Transverse colon (tissue), 4 donors: ENCODE data around the gene TRABD. TPM values are rescaled to one million over a fixed set of nuclear protein-coding genes. Genes with fewer than 3 reads are reported as not detected.

Experiments
- DNase-seq: peaks from one replicate; pipeline ENCODE4 v3.0.0-alpha.2; 2019
- H3K27ac ChIP-seq, 4 donors: fragments of 200-600 bp; sonication (generic); 2 replicates each; pipeline ENCODE4 v1.5.1; 2016 to 2018; ENCODE audit warnings: inconsistent platforms in 4 of 4
- H3K27me3 ChIP-seq: fragments of 200-600 bp; sonication (generic); 2 replicates; pipeline ENCODE4 v1.5.1; 2017; ENCODE audit warnings: inconsistent platforms
- H3K36me3 ChIP-seq, 4 donors: fragments of 200-600 bp; sonication (generic); 2 replicates each; pipeline ENCODE4 v1.5.1; 2017 to 2019; ENCODE audit warnings: inconsistent platforms in 4 of 4
- H3K4me1 ChIP-seq, 4 donors: fragments of 200-600 bp; sonication (generic); 2 replicates each; pipeline ENCODE4 v1.5.1; 2017 to 2020; ENCODE audit warnings: inconsistent platforms in 4 of 4
- H3K4me3 ChIP-seq, 4 donors: fragments of 200-600 bp; sonication (generic); 1 replicate in 1 of 4; 2 replicates in 3 of 4; pipeline versions ENCODE4 v1.5.1 to v1.6.1; 2017 to 2019; ENCODE audit warnings: inconsistent platforms in 4 of 4
- H3K9me3 ChIP-seq, 2 donors: fragments of 200-600 bp; sonication (generic); 2 replicates each; pipeline ENCODE4 v1.5.1; 2017 to 2019; ENCODE audit warnings: inconsistent platforms in 2 of 2
- EP300 ChIP-seq: sonication (generic); formaldehyde crosslinking; IDR thresholded peaks from one replicate; pipeline ENCODE4 v1.6.1; 2017; ENCODE audit warnings: antibody characterized with exemption, low read depth
- POLR2A ChIP-seq: fragments of 450-650 bp; IDR thresholded peaks from one replicate; pipeline ENCODE4 v1.6.1; 2016; ENCODE audit warnings: antibody characterized with exemption, mild to moderate bottlenecking, moderate library complexity
- POLR2AphosphoS5 ChIP-seq, 3 donors: sonication (generic); formaldehyde crosslinking; IDR thresholded peaks; one replicate each; pipeline ENCODE4 v1.6.1; 2016; ENCODE audit warnings: antibody characterized with exemption in 3 of 3
- WGBS, 2 donors: methylation state at CpG; one replicate each; pipeline ENCODE4 v1.1.5; 2018; ENCODE audit warnings: low coverage in 1 of 2; 5-methylcytosine and 5-hydroxymethylcytosine counted together
- in situ Hi-C, 4 donors: fragments of 200-750 bp; cut with MboI; loops; one replicate each; pipeline versions ENCODE4 v1.15.0 to v1.15.1; 2017; ENCODE audit warnings: low sequenced_read_pairs in 3 of 4, low pct_ligation_motif_present in 1 of 4, low pct_unique_long_range_greater_than_20kb in 1 of 4
- intact Hi-C: fragments of 100-400 bp; cut with DNase I; formaldehyde crosslinking; loops from one replicate; pipeline ENCODE4 v1.15.1; 2023; ENCODE audit warnings: low total_unique reads
- total RNA-seq, 4 donors: library from RNA; depleted of rRNA; stranded (reverse); fragments of >200 nt; gene quantifications; one replicate each; pipeline ENCODE4 v1.1.0, GENCODE V29; 2016
- TF ChIP-seq, protein P1 (sequence below), 5 experiments: fragments of 200-600 bp in 3 of 5; fragments of 450-650 bp in 2 of 5; sonication (generic) in 3 of 5; IDR thresholded peaks; 1 replicate in 2 of 5; 2 replicates in 3 of 5; pipeline ENCODE4 v1.5.1; 2016 to 2017; ENCODE audit warnings: antibody characterized with exemption in 5 of 5, inconsistent platforms in 3 of 5, mild to moderate bottlenecking in 2 of 5, moderate library complexity in 1 of 5

TRABD gene
- total RNA-seq, 4 donors from 2014 or later, result 40.6 to 109 (median 69.4) TPM

DNA sequence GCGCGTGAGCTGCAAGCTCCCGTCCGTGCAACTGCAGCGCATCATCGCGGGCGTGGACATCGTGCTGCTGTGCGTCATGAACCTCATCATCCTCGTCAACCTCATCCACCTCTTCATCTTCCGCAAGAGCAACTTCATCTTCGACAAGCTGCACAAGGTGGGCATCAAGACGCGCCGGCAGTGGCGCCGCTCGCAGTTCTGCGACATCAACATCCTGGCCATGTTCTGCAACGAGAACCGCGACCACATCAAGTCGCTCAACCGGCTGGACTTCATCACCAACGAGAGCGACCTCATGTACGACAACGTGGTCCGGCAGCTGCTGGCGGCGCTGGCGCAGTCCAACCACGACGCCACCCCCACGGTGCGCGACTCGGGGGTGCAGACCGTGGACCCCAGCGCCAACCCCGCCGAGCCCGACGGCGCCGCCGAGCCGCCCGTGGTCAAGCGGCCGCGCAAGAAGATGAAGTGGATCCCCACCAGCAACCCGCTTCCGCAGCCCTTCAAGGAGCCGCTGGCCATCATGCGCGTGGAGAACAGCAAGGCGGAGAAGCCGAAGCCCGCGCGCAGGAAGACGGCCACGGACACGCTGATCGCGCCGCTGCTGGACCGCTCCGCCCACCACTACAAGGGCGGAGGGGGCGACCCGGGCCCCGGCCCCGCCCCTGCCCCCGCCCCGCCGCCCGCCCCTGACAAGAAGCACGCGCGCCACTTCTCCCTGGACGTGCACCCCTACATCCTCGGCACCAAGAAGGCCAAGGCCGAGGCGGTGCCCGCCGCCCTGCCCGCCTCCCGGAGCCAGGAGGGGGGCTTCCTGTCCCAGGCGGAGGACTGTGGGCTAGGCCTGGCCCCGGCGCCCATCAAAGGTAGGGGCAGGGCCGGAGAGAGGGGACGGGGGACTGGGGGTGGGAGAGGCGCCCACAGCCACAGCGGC lies 7.9 kb upstream of the TRABD start:
- no peak overlapping the region for H3K27ac ChIP-seq
- in situ Hi-C loops, result no loop called here
- H3K9me3 ChIP-seq, result no peaks in the 10 kb centered on the region
- H3K36me3 ChIP-seq, result no peaks in the 10 kb centered on the region
- no peaks in the 10 kb centered on the region for H3K4me1 ChIP-seq
- TF ChIP-seq, protein P1, sequence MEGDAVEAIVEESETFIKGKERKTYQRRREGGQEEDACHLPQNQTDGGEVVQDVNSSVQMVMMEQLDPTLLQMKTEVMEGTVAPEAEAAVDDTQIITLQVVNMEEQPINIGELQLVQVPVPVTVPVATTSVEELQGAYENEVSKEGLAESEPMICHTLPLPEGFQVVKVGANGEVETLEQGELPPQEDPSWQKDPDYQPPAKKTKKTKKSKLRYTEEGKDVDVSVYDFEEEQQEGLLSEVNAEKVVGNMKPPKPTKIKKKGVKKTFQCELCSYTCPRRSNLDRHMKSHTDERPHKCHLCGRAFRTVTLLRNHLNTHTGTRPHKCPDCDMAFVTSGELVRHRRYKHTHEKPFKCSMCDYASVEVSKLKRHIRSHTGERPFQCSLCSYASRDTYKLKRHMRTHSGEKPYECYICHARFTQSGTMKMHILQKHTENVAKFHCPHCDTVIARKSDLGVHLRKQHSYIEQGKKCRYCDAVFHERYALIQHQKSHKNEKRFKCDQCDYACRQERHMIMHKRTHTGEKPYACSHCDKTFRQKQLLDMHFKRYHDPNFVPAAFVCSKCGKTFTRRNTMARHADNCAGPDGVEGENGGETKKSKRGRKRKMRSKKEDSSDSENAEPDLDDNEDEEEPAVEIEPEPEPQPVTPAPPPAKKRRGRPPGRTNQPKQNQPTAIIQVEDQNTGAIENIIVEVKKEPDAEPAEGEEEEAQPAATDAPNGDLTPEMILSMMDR (IDR thresholded peaks at IDR 0.05), result no peak
- no peak for TF ChIP-seq POLR2AphosphoS5 (IDR thresholded peaks at IDR 0.05)
- peaks cover 40% of the 10 kb centered on the region for H3K27me3 ChIP-seq
- no peak for DNase-seq
- WGBS, 2 donors, result 83% methylated on average over 91 of the region's 98 CpGs; no CpG with 5 or more reads in 1 of the 2 donors
- no peak overlapping the region for H3K4me3 ChIP-seq
- intact Hi-C loops, result no loop called here

DNA sequence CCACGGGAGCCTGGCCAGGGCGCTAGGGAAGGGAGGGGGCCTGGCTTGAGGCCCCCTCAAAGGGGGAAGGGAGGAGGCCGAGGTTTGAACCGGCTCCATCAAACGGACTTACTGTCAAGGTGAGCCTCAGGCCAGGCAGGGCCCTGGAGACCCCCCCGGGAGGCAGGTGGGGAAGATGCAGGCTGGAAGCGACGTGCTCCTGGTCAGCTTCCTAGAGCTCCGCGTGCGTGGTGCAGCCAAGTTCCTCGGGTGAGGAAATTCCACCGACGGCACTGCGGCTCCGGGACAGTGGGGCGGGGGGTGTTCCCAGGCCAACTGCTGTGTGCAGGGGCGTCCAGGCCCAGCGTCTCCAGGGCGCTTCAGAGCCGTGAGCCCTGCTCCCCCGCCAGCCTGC lies 7.2 kb upstream of the TRABD start:
- no peak for DNase-seq
- WGBS, 2 donors, result 75% methylated on average over 21 of the region's 22 CpGs; no CpG with 5 or more reads in 1 of the 2 donors
- TF ChIP-seq, protein P1 (IDR thresholded peaks at IDR 0.05), result no peak
- TF ChIP-seq EP300 (no peak), POLR2AphosphoS5 (IDR thresholded peaks at IDR 0.05) (no peak), POLR2A (no peak)
- no peak overlapping the region for H3K27ac ChIP-seq
- in situ Hi-C loops (no loop called here), intact Hi-C loops (no loop called here)
- H3K9me3 ChIP-seq, result no peaks in the 10 kb centered on the region
- H3K4me3 ChIP-seq, result no peak overlapping the region
- no peaks in the 10 kb centered on the region for H3K4me1 ChIP-seq
- no peaks in the 10 kb centered on the region for H3K36me3 ChIP-seq
- peaks cover 35% of the 10 kb centered on the region for H3K27me3 ChIP-seq

DNA sequence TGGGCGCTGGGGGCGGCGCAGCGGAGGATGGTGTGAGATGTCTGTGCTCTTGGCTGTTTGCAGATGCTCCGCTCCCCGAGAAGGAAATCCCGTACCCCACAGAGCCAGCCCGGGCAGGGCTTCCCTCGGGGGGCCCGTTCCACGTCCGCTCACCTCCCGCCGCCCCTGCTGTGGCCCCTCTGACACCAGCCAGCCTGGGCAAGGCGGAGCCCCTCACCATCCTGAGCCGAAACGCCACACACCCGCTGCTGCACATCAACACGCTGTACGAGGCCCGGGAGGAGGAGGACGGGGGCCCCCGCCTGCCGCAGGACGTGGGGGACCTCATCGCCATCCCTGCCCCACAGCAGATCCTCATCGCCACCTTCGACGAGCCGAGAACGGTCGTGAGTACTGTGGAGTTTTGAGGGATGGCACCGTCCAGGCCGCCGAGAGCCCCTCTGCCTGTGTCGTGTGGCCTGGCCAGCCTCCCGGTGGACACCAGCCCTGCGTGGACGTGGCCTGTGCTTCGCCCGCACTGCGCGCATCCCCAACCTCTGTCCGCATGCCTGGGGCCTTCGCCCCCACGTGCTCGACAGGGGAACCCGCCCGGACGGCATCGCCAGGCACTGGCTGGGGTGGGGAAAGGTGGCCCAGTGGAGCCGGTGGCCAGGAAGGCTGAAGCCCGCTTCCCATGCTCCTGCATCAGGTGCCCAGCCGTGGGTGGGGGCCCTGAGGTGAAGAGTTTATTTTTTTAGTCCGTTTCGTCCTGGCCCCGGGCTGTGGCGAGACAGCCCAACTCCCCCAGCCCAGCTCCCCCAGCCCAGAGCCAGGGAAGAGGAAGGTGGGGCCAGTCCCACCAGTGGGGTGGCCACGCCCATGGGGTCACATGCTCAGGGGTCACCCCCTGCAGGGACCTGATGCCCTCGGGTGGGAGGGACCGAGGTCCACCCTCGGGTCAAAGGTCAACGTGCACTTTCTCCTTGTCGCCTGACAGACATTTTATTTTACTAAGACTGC lies 6.5 kb upstream of the TRABD start:
- peak; percentile 11 for DNase-seq
- no peak overlapping the region for H3K4me3 ChIP-seq
- intact Hi-C loops, result no loop called here
- H3K4me1 ChIP-seq, result peaks cover 1 to 7% (median 2%) of the 10 kb centered on the region in 4 donors
- WGBS, 2 donors, result 81 to 90% methylated on average over 2 to 45 of the region's 64 CpGs
- no peak for TF ChIP-seq POLR2AphosphoS5 (IDR thresholded peaks at IDR 0.05)
- no peak for TF ChIP-seq EP300
- TF ChIP-seq, protein P1 (IDR thresholded peaks at IDR 0.05), result no peak
- no peak for TF ChIP-seq POLR2A
- no peak overlapping the region for H3K27ac ChIP-seq
- in situ Hi-C loops, result no loop called here
- H3K36me3 ChIP-seq, result no peaks in the 10 kb centered on the region
- peaks cover 33% of the 10 kb centered on the region for H3K27me3 ChIP-seq
- H3K9me3 ChIP-seq, result no peaks in the 10 kb centered on the region
